Coronary artery (tissue), 2 donors: ENCODE data around the gene MDFI.

Source experiments
- DNase-seq: peaks from one replicate; pipeline ENCODE4 v3.0.0-alpha.2; 2017; ENCODE audit warnings: low spot score
- H3K27ac ChIP-seq, 2 donors: fragments of 200-600 bp; sonication (generic); one replicate each; pipeline ENCODE4 v1.5.1; 2016 to 2019
- H3K4me3 ChIP-seq: fragments of 200-600 bp; sonication (generic); 2 replicates; pipeline ENCODE4 v1.5.1; 2016; ENCODE audit warnings: mild to moderate bottlenecking, moderate library complexity
- TF ChIP-seq, protein P1 (sequence below): fragments of 200-600 bp; sonication (generic); IDR thresholded peaks from one replicate; pipeline ENCODE4 v1.5.1; 2019; ENCODE audit warnings: antibody characterized with exemption

MDFI gene

DNA sequence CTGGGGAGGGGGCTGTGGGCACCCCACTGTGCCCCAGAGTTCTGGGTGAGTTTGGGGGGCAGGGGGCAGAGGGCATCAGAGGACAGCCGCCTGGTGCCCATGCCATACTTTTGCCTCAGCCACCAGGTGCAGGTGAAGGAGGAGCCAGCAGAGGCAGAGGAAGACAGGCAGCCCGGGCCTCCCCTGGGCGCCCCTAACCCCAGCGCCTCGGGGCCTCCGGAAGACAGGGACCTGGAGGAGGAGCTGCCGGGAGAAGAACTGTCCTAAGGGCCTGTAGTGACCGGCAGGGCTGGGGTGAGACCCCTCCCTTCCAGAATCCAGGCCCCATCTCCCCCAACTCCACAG is 39.6 kb upstream of the MDFI start:
- no peak for DNase-seq
- TF ChIP-seq, protein P1, sequence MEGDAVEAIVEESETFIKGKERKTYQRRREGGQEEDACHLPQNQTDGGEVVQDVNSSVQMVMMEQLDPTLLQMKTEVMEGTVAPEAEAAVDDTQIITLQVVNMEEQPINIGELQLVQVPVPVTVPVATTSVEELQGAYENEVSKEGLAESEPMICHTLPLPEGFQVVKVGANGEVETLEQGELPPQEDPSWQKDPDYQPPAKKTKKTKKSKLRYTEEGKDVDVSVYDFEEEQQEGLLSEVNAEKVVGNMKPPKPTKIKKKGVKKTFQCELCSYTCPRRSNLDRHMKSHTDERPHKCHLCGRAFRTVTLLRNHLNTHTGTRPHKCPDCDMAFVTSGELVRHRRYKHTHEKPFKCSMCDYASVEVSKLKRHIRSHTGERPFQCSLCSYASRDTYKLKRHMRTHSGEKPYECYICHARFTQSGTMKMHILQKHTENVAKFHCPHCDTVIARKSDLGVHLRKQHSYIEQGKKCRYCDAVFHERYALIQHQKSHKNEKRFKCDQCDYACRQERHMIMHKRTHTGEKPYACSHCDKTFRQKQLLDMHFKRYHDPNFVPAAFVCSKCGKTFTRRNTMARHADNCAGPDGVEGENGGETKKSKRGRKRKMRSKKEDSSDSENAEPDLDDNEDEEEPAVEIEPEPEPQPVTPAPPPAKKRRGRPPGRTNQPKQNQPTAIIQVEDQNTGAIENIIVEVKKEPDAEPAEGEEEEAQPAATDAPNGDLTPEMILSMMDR = no peak
- no peak overlapping the region for H3K27ac ChIP-seq

DNA sequence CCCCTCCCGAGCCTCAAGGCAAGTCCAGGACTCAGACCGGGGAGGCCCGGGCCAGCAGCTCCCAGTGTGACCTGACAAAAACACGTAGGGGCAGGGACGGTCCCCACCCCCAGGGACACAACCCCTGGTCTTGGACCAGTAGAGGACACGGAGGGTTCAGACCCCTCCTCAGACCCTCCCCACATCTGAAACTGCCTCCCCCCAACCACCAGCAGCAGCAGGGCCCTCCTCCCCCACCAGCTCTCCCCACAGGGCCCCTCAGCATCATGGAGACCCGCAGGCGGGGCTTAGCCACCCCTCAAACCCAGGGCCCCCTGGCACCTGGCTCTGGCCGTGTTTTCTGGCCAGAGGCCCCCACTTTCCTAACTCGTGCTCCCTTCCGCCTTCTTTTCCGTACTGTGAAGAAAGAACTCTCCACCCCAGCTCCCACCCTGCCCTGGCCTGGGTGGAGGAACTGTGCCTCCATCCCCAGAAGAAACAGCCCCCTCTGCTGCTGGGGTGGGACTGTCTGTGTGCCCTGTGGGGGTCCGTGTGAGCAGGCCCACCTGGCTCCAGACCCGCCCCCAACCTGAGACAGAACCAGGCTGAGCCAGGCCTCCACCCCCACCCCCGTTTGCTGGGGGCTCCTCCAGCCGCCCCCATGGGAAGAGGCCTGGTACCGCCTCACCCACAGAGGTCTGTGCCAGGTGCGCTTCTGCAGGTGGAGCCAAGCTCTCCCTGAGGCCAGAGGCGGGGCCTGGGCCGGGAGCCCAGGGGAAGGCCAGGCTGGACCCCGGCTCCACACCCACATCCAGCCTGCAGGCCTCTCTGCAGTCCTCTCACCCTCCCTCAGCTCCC is 39.0 kb upstream of the MDFI start:
- TF ChIP-seq, protein P1 = no peak
- DNase-seq = no peak
- Histone ChIP-seq H3K4me3 (no peak overlapping the region), H3K27ac (no peak overlapping the region)

More for the DNA sequence above, 39.6 kb upstream of the MDFI start:
- no peak overlapping the region for H3K4me3 ChIP-seq

DNA sequence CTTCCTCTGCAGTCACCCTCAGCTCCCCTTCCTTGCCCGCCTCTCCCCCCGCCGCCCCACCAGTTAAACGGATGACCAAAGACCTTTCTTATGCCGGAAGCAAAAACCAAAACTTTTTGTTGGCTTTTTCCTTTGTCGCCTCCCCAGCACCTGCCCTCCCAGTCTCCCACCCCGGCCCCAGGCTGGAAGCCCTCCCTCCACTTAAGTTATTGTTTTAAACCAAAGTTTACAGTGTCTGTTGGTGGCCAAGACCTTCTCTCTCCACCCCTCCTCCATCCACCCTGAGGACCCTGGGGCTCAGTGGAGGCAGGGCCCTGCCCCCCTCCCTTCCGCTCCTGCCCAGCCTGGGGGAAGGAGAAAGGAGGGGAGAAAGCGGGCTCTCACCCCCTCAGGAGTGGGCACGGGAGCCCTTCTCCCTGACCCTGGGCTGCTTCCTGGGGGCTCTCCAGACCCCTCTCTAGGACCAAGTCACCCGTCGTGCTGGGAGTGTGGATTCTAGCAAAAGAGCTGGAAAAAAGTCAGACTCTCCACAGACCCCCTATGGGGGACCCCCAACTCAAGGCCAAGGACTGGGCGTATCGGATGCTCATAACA is 38.3 kb upstream of the MDFI start:
- no peak for DNase-seq
- Histone ChIP-seq H3K4me3 (no peak overlapping the region), H3K27ac (no peak overlapping the region)
- TF ChIP-seq, protein P1 = no peak

DNA sequence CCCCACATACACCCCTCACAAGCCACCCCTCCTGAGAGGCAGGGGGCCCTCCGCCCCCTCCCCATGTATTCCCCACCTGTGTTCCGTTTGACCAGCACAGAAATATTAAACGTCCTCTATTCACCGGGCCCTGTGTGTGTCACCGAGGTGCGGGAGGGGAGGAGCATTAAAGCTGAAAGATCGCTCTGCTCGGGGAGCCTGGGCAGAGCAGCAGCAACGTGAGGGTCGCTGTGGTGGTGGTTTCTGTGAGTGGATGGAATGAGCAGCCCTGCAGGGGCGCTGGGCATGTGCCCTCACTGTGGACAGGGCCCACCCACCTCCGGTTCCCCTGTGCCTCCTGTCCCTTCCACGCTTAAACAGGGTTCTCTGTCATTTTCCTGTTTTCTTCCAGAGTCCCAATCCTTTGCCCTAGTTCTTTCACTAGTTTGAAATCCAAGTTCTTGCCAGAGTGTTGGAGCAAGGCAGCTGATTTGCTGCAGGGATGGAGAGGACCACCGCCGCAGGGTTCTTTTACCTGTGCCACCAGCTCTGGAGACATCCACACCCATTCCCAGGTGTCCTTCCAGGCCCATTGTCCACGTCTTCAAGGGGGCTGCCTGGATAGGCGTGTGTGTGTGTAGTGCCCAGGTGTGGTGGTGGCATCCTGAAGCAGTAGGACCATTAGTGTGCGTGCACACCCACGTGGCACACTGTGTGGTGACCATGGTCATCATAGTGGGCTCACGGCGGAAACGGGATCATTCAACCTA is 37.6 kb upstream of the MDFI start:
- TF ChIP-seq, protein P1 = no peak
- no peak for DNase-seq
- Histone ChIP-seq H3K27ac (no peak overlapping the region), H3K4me3 (no peak overlapping the region)

DNA sequence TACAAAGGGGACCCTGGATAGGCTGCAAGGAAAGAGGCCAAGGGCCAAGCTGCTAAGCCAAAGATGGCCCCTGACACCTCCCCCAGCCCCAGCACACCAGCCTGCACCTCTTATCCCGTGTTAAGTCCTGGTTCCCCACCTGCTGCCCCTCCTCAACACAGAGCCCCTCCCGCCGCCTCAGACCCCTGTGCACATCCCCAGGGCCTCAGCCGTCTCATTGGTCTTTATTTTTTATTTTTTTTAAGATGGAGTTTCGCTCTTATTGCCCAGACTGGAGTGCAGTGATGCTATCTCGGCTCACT is 37.1 kb upstream of the MDFI start:
- Histone ChIP-seq H3K27ac (no peak overlapping the region), H3K4me3 (no peak overlapping the region)
- no peak for DNase-seq
- TF ChIP-seq, protein P1 = no peak

DNA sequence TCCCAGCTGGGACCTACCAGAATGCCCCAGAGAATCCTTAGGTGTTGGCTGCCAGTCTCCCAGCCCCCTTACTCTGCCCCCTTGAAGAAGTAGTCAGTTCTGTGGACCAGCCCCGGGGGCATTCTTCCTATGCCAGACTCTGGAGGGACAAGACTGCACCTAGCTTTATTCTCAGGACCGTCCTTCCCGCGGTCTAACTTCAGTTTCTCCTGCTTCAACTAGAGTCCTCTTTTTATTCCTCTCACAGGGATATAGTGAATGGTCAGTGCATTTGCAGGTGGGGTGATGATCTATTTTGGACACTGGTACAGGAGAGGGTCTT is 35.9 kb upstream of the MDFI start:
- TF ChIP-seq, protein P1 = no peak
- Histone ChIP-seq H3K4me3 (no peak overlapping the region), H3K27ac (no peak overlapping the region)
- DNase-seq = no peak
